GM21526 (cell line): ENCODE measurements around the gene PGAP3.

Experiments used
- ATAC-seq: cut with Tn5 transposase; IDR thresholded peaks from one replicate; pipeline ENCODE4 v1.9.1; 2021; ENCODE audit warnings: moderate library complexity; ENCODE audit not compliant: unreplicated experiment, low FRiP score

PGAP3 gene

GRCh38 chr17:39625198-39625785 is 62.6 kb downstream of the PGAP3 start:
- ATAC-seq = no peak

GRCh38 chr17:39624313-39624712 is 63.5 kb downstream of the PGAP3 start:
- ATAC-seq = no peak

GRCh38 chr17:39623356-39623950 is 64.4 kb downstream of the PGAP3 start:
- no peak for ATAC-seq

- ATAC-seq = no peak
Measured at GRCh38 chr17:39622380-39623006, 65.4 kb downstream of the PGAP3 start.

- no peak for ATAC-seq
Measured at GRCh38 chr17:39621523-39622379, 66.1 kb downstream of the PGAP3 start.
